VCaP (cell line): ENCODE data around the gene PTGES2.

Experiments
- H3K27ac ChIP-seq: fragments of 450-650 bp; 2 replicates; pipeline ENCODE4 v1.5.1; 2017
- CTCF ChIP-seq: fragments of 450-650 bp; conservative IDR thresholded peaks from 2 replicates; pipeline ENCODE4 v1.5.1; 2017; ENCODE audit warnings: mild to moderate bottlenecking, moderate library complexity

PTGES2 gene

GRCh38 chr9:128153060-128153946 lies 25.8 kb upstream of the PTGES2 start:
- no peak for TF ChIP-seq CTCF
- no peak overlapping the region for H3K27ac ChIP-seq

GRCh38 chr9:128152133-128153059 lies 24.9 kb upstream of the PTGES2 start:
- TF ChIP-seq CTCF: no peak
- no peak overlapping the region for H3K27ac ChIP-seq

DNA sequence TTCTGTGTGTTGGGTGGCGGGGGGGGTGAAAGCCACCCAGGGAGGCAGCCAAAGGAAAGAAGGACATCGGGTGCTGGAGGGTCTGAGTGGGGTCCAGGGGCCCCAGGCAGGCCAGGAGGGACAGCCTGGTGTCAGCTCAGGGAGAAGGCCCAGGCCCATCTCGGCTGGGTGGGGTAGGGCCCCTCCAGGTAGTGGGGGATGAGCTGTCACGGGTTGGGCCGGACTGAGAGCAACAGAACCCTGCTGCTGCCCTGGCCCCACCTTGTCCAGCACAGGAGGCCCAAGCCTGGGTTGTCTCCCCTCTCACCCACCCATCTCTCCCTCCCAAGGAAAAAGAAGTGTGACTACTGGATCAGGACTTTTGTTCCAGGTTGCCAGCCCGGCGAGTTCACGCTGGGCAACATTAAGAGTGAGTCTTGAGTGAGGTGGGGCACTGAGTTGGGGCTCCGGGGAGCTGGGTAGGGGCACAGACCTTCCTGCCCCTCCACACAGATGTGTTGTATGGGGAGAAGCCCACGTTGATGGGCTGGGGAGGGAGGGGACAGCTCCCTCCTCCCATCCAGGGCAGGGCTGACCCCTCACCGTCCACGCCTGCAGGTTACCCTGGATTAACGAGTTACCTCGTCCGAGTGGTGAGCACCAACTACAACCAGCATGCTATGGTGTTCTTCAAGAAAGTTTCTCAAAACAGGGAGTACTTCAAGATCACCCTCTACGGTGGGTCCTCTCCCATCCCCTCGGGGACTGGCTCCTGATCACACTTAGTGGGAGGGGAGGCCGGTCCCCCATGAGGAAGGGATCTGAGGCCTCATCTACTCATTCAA lies 24.0 kb upstream of the PTGES2 start:
- no peak overlapping the region for H3K27ac ChIP-seq
- no peak for TF ChIP-seq CTCF

DNA sequence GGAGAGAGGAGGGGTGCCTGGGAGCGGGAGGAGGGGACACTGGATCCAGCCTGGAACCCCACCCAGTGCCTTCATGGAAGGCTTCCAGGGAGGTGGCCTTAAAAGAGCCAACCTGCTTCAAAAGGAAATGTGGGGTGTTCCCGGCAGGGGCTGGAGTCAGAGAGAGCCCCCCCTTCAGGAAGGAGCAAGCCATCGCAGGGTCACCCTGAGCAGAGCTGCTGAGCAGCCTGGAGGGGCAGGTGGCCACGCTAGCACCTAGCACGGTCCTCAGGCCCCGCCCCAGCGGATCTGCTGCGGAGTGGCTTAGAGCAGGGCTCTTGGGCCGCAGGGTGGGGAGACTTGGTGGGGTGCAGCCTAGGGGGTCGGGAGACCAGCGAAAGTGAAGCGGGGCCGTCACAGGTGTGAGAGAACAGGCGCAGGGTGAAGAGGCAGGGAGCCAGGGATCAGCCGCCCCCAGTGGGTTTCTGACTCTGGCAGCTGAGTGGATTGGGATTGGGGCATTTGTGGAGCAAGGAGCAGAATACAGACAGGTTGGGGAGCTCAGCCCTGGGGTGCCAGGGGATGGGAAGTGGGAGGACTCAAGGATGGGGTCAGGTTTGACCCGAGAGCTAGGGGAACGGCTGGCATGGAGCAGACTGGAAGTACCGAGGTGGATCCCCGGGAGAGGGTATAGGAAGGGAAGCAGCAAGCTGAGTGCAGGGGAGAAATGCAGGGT lies 23.2 kb upstream of the PTGES2 start:
- no peak overlapping the region for H3K27ac ChIP-seq
- no peak for TF ChIP-seq CTCF

- no peak for TF ChIP-seq CTCF
- no peak overlapping the region for H3K27ac ChIP-seq
These were observed 22.5 kb upstream of the PTGES2 start for GRCh38 chr9:128149951-128150593.

DNA sequence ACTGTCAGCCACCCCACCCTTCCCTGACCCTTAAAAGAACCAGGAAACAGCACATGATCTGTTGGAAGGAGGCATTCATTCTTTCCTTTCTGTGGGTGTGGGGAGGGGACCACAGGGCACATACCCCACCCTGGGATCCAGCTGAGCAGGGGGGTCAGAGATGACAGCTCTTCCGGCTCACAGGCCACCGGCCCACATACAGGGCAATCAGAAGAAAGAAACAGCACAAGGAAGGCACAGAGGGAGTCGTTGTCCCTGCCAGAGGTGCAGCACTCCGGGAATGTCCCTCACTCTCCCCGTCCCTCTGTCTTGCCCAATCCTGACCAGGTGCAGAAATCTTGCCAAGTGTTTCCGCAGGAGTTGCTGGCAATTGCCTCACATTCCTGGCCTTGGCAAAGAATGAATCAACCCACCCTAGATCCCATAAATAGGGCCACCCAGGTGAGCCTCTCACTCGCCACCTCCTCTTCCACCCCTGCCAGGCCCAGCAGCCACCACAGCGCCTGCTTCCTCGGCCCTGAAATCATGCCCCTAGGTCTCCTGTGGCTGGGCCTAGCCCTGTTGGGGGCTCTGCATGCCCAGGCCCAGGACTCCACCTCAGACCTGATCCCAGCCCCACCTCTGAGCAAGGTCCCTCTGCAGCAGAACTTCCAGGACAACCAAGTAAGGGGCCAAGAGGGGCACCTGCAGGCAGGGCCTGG lies 21.6 kb upstream of the PTGES2 start, which contains the start of gene LCN2:
Gene LCN2, plus strand, starts transcription at position 453 of the 701 bp plus-strand sequence. Its CDS starts 73 bp downstream, at position 526.
- H3K27ac ChIP-seq: no peak within 1 kb of the TSS
- no peak for TF ChIP-seq CTCF
